ENCODE measurements around the gene BRAF.
"Not testable (repeated sequence)": the region's sequence is repeated elsewhere in the genome, so short reads cannot be mapped to it uniquely, and the experiment has no call there.

The BRAF gene

DNA sequence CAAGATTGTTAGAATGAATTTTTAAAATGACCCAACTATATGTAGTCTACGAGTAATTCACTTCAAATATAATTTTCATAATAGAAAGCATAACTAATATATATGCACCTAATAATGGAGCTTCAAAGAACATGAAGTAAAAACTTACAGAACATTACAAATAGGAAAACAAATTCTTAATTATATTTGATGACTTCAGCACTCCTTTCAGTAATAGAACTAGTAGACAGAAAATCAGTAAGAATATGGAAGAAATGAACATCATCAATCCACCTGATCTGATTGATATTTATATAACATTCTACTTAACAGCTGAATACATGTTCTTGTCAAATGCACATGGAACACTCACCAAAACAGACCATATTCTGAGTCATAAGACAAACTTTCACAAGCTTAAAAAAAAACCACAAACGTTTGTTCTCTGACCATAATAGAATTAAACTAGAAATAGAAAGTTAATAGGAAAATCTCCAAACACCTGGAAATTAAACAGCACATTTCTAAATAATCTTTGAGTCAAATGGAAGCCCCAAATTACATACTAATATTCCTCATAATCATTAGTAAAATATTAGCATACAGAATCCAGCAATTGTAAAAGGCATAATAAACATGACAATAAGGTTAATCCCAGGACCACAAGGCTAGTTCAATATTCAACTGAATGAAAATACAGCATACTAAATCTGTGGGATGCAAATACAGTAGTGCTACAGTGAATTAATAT, 48.0 kb downstream of the BRAF start:
- no peak for DNase-seq

DNA sequence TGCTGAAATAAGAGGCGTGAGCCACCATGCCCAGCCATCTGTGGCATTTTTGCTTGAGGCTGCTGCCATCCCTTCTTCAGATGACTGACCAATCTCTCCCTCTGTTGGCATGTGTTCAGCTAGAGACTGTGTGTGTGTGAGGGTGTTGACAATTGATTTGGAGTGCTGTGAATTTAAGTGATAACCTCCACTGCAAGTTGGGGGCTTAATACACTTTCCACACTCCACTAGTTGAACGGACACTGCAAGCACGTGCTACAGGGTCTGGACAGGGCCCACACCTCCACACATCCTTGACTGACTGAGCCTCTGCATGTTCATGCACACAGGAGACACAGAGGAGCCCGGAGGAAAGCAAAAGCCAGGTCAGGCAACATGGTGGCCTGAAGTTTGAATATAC, 51.3 kb downstream of the BRAF start:
- DNase-seq: no peak

DNA sequence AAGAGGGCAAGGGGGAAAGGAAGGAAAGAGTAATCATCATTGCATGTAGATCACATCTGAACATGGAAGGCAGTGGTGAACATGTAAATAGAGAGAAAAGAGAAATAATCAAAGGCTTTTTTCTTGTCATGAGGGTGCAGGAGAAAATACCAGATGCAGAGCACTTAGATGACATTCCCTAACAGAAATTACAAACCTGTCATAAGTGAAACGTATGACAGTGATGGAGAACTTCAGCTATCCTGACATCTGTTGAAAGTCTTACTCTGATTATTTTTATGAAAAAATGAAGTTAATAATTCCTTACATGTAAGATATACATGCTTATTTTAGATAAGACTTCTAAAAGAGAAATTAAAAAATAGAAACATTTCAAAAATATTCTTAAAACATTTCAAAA, 54.7 kb downstream of the BRAF start:
- no peak for DNase-seq

DNA sequence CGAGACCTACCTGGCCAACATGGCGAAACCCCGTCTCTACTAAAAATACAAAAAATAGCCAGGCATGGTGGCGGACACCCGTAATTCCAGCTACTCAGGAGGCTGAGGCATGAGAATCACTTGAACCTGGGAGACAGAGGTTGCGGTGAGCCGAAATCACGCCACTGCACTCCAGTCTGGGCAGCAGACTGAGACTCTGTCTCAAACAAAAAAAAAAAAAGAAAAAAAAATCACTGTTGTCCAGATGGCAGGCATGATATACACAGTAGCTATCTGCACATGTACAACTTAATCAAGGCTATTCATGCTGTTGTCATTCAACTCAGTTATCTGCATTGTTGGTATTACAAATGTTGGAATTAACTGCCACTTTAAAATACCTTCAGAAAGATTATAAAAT, 55.3 kb downstream of the BRAF start:
- DNase-seq: no peak

DNA sequence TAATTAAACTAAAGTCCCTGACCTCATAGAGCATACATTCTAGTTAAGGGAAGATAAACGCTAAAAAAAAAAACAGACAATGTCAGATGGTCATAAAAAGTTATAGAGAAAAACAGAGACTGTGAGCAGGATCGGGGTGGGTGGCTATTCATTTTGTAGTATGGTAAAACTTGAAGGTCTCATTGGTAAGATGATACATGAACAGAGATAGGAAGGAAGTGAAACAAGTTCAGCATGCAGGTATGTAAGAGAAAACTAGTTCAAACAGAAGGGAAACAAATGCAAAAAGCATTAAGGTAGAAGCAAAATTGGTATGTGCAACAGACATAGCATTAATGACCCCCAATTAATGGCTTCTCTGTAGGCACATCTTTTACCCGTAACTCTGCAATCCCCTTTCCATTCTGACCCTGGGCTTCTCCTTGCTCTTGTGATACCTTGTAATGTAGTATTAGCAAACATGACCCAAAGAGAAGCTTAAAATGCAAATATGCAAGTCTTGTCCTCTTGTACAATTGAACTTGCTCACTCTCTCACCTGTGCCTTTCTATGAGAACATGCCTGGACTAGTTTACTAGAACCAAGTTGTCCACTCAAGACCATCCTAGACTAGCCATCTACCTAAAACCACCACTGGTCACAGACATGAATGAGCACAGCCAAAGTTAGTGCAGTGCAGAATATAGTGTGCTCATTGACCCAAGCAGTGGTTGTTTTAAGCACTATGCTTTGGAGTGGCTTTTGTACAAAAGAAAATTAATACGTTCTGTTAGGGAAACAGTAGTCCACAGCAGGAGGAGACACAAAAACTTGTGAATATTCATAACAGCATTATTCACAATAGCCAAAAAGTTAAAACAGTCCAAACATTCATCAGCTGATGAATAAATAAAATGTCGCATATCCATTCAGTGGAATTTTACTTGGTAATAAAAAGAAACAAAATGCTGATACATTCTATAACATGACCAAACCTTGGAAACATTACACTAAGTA, 57.0 kb downstream of the BRAF start:
- DNase-seq: no peak

DNA sequence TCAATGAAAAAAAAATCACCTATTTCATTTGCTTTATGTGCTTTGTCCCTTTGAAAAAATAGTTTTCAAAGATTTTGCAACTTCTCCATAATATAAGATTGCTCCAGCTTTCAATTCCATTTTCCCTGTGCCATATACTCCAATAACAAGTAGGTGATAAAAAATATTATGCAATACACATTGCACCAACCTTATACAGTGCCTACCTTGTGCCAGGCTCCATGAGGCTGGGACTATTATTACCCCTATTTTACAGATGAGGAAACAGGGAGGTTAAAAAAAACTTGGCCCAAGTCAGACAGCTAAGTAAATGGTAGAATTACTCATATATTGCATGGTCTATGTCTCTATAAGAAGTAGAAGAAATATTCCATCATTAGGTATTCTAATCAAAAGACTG, 57.8 kb downstream of the BRAF start:
- DNase-seq: no peak

DNA sequence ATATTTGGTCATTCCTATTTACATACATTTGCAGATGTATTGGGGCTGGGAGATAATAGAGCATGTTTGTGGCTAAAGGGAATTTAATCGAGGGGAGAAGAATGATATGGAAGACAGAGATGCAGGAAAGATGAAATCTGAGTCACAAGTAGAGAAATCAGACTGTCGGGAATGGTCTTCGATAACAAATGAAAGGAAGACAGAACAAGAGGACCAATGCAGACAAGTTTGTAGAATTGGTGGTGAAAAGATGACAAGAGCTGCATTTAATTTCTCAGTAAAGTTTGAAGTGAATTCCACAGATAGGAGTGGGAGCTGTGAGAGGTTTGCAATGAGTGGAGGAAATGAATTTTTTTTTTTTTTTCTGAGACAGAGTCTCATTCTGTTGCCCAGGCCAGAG, 60.0 kb downstream of the BRAF start:
- no peak for DNase-seq

DNA sequence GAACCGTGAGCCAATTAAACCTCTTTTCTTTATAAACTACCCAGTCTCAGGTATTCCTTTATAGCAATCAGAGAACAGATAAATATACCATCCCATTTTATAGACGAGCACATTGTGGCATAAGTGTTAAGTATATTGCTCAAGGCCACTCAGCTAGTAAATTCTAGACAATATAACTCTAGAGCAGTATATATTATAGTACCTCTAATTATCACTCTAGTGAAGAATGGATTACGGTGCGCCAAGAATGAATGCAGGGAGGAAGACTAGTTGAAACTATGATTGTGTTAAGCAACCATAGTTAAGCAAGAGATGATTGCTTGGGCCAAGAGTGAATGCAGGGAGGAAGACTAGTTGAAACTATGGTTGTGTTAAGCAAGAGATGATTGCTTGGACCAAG, 60.9 kb downstream of the BRAF start:
- DNase-seq: no peak

DNA sequence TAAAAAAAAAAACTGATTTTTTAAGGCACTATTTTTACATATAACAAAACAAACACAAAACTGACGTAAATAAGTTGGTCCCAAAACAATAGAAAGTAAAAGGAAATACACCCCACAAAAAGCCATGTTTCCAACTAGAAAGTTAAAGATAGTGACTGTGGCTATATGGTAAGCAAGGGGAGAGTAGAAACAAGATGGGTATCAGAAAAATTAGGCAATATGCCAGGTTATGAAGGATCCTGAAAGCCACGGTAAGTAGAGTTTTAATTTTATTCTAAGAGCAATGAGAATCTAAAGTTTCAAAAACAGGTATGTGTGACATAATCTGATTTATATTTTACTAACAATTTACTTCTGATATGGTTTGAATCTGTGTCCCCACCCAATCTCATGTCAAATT, 61.5 kb downstream of the BRAF start:
- no peak for DNase-seq

DNA sequence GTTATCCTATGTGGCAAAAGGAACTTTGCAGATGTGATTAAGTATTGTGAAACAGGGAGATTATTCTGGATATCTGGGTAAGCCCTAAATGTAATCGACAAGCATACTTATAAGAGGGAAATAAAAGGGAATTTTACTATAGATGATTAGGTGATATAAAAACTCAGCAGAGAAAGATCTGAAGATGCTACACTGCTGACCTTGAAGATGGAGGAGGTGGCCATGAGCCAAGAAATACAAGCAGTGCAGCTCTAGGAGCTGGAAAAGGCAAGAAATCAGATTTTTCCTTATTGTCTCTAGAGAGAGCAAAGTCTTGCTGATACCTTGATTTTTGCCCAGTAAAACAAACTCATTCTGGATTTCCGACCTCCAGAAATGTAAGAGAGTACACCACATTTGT, 67.7 kb downstream of the BRAF start:
- DNase-seq: no peak

DNA sequence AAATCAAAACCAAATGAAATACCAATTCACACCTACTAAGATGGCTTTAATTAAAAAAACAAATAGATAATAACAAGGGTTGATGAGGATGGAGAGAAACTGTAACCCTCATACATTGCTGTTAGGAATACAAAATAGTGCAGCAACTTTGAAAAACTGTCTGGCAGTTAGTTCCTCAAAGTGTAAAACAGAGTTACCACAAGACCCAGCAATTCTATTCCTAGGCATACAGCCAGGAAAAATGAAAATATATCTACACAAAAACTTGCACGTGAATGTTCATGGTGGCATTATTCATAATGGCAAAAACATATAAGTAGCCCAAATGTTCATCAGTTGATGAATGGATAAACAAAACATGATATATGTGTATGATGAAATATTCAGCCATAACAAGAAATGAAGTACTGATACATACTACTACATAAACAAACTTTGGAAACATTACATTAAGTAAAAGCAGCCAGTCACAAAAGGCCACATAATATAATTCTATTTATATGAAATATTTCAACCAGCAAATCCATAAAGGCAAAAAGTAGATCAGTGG, 83.5 kb downstream of the BRAF start:
- no peak for DNase-seq

DNA sequence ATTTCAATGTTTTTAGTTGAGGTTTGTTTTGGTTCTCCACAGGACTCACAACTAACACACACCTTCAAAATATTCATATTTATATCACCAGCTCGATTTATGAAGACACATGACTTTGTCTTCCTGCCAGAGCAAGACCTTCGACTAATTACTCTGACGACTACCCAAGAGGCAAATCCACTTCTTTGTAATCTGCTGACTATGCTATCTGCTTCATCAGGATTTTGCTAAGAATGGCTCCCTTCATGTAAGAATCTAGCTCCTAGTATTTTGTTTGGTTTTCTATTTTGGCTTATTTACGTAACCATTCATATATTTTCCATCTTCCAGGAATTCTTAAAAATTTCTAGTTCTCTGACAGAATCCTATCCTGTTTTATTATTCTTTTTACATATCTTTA, 93.0 kb downstream of the BRAF start:
- no peak for DNase-seq

DNA sequence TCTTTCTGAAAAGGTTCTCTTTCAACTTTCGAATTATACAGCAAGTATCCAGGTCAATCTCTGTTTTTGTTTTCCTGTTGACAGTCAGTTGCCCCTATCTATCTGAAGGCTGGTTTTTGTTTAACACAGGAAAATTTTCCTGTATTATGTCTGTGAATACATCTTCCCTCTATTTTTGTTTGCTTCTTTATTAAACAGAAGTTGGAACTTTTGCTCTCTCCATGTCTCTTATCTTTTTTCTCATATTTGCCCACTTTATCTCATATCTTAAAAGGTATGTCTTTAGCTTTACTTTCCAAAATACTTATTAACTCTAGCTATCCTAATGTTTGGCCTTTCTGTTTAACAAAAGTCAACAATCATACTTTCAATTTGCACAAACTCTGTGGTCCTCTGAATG, 95.0 kb downstream of the BRAF start:
- DNase-seq: no peak

DNA sequence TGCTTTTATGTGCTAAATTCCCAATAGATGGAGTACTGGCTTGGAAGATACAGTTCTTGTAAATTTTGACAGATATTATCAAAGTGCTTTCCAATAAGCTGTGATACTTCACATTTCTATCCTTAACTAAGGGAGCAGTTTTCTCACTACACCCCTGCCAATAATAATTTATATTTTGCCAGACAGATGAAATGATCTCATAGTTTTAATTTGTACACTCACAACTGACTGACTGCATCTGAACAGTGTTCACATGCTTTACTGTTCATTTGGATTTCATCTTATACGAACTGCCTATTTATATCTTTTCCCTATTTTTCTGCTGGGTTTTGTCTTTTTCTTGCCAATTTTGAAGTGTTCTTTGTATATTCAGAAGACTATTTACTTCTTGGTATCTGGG, 96.0 kb downstream of the BRAF start:
- no peak for DNase-seq

DNA sequence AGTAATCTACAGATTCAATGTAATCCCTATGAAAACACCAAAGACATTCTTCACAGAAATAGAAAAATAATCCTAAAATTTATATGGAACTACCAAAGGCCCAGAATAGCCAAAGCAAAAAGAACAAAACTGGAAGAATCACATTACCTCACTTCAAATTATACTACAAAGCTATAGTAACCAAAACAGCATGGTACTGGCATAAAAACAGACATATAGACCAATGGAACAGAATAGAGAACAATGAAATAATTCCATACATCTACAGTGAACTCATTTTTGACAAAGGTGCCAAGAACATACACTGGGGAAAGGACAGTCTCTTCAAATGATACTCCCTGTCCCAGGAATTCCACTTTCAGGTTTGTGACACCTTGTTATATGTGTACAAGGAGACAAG, 107.3 kb downstream of the BRAF start:
- DNase-seq: not testable (repeated sequence)

DNA sequence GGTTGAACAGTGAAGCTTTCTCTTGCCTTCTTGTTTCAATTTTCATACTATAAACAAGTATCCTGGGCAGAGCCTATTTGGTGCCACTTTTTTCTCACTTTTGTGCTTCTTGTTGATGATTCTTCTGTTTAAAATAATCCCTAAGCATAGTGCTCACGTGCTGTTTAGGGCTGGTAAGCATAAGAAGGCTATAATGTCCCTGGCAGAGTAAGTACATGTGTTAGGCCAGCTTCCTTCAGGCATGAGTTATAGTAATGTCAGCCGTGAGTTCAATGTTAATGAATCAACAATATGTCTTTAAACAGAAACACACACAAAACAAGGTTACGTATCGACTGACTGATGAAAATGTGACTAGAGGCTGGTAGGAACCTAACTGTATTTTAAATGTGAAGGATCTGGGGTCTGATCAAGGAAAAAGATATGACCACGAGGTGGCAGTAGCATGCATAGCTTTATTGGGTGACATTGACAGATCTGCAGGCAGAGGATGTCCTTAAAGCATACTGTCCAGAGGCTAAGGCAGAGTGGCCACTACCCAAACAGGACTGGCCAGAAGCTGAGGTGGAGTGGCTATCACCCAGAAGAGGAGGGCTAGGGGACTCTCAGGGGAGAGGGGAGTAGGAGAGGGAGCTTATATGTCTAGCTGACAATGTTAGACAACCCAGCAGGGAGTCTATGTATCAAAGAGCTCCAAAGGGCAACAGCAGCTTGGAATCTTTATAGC, 113.7 kb downstream of the BRAF start:
- DNase-seq: no peak

DNA sequence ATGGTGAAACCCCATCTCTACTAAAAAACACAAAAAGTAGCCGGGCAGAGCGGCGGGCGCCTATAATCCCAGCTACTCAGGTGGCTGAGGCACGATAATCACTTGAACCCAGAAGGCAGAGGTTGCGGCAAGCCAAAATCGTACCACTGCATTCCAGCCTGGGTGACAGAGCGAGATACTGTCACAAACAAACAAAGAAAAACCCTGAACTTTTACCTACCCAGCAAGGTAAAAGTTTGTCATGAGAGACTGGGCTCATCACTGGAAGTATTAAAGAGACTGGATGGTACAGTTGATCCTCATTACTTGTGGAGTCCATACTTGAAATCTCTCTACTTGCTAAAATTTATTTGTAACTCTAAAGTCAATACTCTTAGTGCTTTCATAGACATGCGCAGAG, 114.3 kb downstream of the BRAF start:
- no peak for DNase-seq

DNA sequence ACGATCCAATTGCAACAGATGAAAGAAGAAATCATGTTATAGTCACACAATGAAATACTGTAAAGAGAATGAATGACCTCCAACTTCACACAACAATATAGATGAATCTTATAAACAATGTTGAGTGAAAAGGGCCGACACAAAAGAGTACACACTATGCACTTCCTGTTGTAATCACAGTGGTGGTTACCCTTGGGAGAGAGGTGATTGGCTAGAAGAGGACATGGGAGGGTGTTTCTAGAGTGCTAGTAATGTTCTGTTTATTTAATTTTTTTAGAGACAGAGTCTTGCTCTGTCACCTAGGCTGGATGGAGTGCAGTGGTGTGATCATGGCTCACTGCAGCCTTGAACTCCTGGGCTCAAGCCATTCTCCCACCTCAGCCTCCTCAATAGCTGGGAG, 145.8 kb downstream of the BRAF start:
- no peak for DNase-seq

DNA sequence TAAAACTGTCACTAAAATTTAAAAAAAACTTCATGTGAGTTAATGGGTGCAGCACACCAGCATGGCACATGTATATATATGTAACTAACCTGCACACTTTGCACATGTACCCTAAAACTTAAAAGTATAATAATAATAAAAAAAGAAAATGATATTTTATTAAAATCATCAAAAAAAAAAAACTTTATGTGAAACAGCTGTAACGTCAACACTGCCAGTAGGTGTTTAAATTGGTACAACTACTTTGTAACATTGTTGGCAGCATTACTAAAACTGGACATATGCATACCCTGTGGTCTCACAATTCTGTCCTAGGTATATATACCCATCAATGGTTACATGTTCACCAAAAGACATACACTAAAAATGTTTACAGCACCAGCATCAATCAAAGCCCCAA, 146.2 kb downstream of the BRAF start:
- no peak for DNase-seq

DNA sequence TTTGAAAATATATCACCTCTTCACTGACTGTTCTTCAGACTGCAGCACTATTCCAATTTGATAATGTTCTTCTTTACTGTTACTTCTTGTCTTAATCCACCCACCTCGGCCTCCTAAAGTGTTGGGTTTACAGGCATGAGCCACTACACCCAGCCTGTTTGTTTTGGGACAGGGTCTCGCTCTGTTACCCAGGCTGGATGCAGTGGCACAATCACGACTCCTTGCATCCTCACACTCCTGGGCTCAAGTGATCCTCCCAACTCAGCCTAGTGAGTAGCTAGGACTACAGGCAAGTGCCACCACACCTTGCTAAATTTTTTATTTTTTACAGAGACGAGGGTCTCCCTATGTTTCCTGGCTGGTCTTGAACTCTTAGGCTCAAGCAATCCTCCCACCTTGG, 150.4 kb downstream of the BRAF start:
- DNase-seq: no peak

DNA sequence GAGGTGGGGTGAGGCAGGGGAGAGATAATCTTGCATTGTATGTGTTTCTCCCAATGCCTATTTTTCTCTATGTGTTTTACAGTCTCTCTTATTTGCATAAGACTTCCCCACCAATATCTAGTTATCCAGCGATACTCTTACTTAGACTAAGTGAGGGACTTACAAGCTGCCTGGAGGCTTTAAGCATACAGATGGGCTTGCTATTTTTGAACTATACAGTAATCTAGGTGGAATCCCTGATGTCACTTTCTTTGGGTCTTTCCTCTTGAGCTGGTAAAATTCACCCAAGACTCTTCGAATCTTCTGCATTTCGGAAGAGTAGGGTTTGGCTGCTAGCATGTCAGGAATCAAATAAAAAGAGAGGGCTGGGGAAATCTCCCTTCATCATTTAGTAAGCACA, 151.6 kb downstream of the BRAF start:
- no peak for DNase-seq

DNA sequence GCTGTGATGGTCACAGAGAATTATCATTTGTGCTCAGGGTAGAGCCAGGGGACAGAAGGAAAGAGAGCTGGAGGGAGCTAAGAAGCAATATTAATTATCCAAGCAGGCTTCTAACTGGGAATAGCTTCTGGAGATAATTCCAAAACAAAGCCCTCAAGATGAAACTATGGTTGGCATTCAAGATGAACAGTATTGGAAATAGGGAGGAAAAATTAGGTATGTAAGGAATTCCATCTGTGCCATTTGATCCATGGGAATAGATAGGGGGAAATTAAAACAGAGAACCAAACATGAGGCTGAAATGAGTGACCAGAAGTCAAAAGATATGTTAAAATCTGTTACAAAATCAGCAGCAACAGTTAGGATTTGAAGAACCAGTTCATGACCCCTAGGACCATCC, 152.9 kb downstream of the BRAF start:
- no peak for DNase-seq

DNA sequence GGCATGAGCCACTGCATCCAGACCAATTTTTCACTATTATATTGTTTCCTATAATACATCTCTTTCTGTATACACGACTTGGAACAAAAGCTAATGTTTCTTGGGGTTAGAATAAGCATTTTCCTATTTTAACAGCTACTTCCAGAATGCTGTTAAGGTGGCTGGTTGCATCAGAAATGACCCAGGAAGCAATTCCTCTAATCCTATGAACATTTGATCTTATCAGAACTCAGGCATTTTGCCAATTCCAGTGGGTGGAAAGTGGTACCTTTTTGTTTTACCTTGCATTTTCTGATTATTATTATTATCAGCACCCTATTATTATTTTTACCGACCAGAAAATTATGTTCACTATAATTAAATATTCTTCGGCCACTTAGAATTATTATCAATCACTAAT, 154.9 kb downstream of the BRAF start:
- no peak for DNase-seq
